HG03103 (cell line): ENCODE data around the gene BBS9.
"Not testable (repeated sequence)": the region's sequence is repeated elsewhere in the genome, so short reads cannot be mapped to it uniquely, and the experiment has no call there.

Experiments used
- ATAC-seq: cut with Tn5 transposase; IDR thresholded peaks from one replicate; pipeline ENCODE4 v1.9.1; 2021; ENCODE audit warnings: low read depth; ENCODE audit not compliant: unreplicated experiment

The BBS9 gene

DNA sequence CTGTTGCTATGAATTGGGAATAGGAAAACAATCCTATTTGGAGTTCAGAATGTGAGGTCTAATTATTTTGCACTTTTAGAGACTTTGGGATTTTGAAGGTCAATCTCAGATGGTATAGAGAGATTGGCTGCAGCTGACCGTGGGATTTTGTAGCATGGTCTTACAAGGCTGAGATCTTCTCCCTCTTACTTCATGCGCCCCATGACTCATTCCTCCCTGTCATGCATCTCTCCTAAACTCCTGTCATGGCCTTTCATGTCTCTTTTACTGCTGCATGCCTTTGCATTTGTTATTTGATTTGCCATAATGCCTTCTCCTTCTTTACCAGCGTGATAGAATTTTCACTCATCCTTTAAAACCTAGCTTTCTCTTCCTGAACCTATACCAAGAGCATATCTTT lies 133.1 kb downstream of the BBS9 start:
- ATAC-seq: no peak

GRCh38 chr7:33271839-33272371 lies 142.5 kb downstream of the BBS9 start:
- ATAC-seq: not testable (repeated sequence)

DNA sequence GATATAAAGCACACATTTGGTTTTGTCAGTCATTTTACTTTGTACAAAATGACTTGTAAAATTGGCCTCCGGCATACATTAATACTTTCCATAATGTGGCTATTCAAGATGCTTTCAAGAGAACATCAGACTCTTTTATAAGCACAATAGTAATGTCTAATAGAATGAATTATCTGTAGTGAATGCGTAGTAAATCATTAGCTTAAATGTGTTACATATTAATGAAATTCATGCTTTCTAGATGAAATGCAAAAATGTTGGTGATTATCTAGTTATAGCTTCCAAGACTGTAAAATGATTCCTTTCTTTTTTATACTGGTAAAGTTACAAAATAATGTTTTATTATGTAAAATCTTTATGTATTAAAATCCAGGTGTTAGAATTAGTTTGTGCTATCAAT lies 144.0 kb downstream of the BBS9 start:
- ATAC-seq: no peak

DNA sequence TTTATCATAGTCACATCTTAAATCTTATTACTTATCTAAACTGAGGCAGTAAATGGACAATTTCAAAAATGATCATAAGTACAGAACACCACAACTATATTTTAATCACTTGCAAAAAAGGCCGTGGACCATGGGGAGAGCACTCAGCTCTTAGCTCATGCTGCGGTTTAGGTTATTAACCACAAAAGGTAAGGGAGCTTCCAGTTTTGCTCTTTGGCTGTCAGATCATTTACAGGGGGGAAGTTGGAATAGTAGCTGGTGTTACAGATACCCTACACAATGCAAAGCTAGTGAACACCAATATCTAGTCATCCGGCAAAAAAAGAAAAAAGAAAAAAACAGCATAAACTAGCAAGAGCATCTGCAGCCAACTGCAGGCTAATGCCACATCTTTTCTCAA lies 147.0 kb downstream of the BBS9 start:
- no peak for ATAC-seq

GRCh38 chr7:33276729-33277128 lies 147.4 kb downstream of the BBS9 start:
- ATAC-seq: no peak

DNA sequence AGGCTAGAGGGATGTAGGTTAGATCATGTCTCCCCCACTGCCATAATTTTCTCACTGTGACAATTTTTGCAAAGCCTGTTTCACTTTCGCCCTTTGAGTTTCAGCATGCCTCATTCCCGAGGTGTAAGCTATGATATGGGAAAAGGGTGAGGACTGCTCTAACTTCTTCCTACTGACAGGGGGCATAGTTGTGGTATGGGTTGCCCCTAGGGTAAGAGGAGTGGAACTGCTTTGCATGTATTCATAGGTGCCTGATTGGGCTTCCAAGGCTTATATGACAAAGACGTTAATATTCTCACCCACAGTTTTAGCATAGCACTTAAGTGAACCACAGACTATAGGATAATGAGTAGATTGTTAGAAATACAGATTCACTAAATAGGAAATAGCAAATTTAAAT lies 148.7 kb downstream of the BBS9 start:
- ATAC-seq: no peak

GRCh38 chr7:33286501-33286900 lies 157.1 kb downstream of the BBS9 start:
- no peak for ATAC-seq

DNA sequence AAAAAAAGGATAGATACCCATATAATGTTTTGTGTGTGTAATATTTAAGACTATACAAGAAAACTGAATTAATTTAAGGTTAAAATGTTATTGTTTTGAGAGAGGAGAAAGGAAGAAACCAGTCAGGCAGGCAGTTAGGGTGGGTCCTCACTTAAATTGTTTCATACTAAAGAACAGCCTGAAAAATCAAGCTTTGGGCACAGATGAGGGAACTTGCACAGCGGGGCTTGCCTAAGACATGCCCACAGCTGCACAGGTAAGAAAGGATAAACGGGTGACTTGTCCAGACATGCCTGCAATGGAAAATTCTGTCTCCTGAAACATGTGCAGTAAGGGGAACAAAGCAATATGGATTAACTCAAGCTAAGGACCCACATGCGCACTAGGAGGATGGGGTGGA lies 158.4 kb downstream of the BBS9 start:
- ATAC-seq: no peak

- no peak for ATAC-seq
Observed at GRCh38 chr7:33298848-33299247, 169.5 kb downstream of the BBS9 start.

DNA sequence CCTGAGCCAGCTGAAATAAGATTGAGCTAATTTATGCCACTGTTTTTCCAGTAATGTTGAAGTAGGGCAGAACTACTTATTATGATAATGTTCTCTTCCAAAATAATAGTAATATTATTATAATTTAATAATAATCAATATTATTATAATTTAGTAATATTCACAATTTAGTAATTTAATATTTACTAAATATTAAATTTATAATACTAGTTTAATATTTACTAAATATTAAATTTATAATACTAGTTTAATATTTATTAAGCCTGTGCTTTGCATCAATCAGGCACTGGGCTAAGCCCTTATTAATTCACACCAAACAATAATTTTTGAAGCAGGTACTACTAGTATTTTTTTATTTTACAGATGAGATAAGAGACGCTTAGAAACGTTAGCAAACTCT lies 170.1 kb downstream of the BBS9 start:
- no peak for ATAC-seq

- no peak for ATAC-seq
Observed at GRCh38 chr7:33300131-33300530, 170.8 kb downstream of the BBS9 start.

- no peak for ATAC-seq
Observed at GRCh38 chr7:33300742-33301141, 171.4 kb downstream of the BBS9 start.

DNA sequence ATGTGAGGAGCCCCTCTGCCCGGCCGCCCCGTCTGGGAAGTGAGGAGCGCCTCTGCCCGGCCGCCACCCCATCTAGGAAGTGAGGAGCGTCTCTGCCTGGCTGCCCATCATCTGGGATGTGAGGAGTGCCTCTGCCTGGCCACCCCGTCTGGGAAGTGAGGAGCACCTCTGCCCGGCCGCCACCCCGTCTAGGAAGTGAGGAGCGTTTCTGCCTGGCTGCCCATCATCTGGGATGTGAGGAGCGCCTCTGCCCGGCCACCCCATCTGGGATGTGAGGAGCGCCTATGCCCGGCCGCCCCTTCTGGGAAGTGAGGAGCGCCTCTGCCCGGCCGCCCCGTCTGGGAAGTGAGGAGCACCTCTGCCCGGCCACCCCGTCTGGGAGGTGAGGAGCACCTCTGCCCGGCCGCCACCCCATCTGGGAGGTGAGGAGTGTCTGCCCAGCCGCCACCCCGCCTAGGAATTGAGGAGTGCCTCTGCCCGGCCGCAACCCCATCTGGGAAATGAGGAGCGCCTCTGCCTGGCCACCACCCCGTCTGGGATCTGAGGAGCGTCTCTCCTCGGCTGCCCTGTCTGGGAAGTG lies 174.7 kb downstream of the BBS9 start:
- not testable (repeated sequence) for ATAC-seq

- ATAC-seq: no peak
Observed at GRCh38 chr7:33307205-33307604, 177.8 kb downstream of the BBS9 start.

- no peak for ATAC-seq
Observed at GRCh38 chr7:33310546-33310945, 181.2 kb downstream of the BBS9 start.

- ATAC-seq: no peak
Observed at GRCh38 chr7:33325754-33326484, 196.6 kb downstream of the BBS9 start.

GRCh38 chr7:33326485-33326848 lies 197.1 kb downstream of the BBS9 start:
- ATAC-seq: no peak

- ATAC-seq: no peak
Observed at GRCh38 chr7:33327427-33327826, 198.1 kb downstream of the BBS9 start.

DNA sequence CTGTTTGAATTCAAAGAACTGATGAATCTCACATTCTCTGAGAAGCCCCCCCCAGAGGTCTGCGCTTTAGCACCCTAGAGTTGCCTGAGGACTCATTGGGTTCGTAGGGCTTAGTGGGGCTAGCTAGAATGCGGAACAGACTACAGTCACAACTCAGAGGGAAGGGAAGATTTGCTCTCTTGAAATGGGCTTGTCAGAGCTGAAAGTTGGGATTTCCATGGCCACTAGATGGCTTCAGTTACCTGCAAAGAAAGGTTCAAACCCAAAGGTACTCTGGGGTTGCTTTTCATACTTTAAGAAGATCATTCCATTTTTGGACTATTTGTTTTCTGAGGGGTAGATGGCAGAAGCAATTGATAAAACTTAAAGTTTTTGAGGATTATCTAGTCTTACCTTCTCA lies 205.0 kb downstream of the BBS9 start:
- ATAC-seq: no peak

DNA sequence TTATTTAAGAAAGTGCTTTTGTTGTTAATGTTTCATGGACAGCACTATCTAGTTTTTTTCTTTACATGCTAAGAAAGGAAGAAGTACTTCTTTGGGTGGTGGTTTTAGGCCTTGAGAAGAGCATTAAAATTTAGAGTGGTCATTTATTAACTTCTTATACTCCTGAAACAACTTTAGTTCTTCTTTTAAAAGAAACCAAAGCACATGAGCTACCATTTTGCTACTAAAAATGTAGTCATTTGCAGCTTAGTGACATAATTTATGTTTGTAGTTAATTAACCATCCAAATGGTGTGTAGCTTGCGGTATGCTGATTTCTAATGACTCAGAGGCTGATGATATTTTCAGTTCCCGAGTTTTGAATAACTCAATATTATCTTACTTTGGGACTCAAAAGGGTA lies 207.5 kb downstream of the BBS9 start:
- ATAC-seq: no peak

GRCh38 chr7:33339074-33339790 lies 209.9 kb downstream of the BBS9 start:
- ATAC-seq: no peak

DNA sequence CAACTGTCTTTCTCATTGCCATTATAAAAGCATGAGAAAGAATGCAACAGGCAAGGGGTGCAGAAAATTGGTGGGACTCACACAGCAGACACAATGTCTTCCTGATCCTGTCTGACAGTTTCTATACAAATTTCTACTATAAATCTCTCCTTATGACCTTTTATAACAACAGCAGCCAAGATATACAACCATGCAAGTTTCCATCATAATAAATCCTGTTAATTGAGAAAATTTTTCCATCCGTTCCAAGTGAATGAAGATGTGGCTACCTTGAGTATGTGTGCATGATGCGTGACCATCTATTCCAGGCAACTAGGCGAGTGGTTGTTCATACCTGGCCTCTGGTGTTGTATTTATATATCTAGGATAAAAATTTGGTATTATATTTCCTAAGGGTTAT lies 216.7 kb downstream of the BBS9 start:
- ATAC-seq: no peak
